Measurements from ENCODE around the gene ATE1.
"Not testable (repeated sequence)": the region's sequence is repeated elsewhere in the genome, so short reads cannot be mapped to it uniquely, and the experiment has no call there.

Gene ATE1

GRCh38 chr10:121927841-121928527, at the start of gene ATE1:
ATE1 (minus strand) TSS chr10:121928031; CDS start chr10:121927949, 82 bp downstream.
- peak; percentile 66 to 79 for DNase-seq

- no peak for DNase-seq
These were observed 48.8 kb upstream of the ATE1 start for GRCh38 chr10:121976607-121977006.

- DNase-seq = no peak
These were observed 47.7 kb upstream of the ATE1 start for GRCh38 chr10:121975295-121976086.

GRCh38 chr10:121974535-121975294, 46.9 kb upstream of the ATE1 start, which contains the start of gene NSMCE4A:
NSMCE4A (minus strand) TSS chr10:121975217; CDS start chr10:121975165, 52 bp downstream.
- DNase-seq = peak; percentile 19 to 64

- no peak for DNase-seq
These were observed 46.2 kb upstream of the ATE1 start for GRCh38 chr10:121974019-121974534.

- not testable (repeated sequence) for DNase-seq
These were observed 41.3 kb upstream of the ATE1 start for GRCh38 chr10:121969086-121969485.

GRCh38 chr10:121965996-121966395, 38.2 kb upstream of the ATE1 start:
- DNase-seq = no peak

GRCh38 chr10:121961456-121961855, 33.6 kb upstream of the ATE1 start:
- no peak for DNase-seq

GRCh38 chr10:121959671-121960070, 31.8 kb upstream of the ATE1 start:
- DNase-seq = no peak

GRCh38 chr10:121956111-121957061, 28.6 kb upstream of the ATE1 start:
- no peak for DNase-seq

GRCh38 chr10:121952226-121952625, 24.4 kb upstream of the ATE1 start:
- DNase-seq = no peak

GRCh38 chr10:121949451-121949850, 21.6 kb upstream of the ATE1 start:
- DNase-seq = no peak

GRCh38 chr10:121949049-121949448, 21.2 kb upstream of the ATE1 start:
- no peak for DNase-seq

GRCh38 chr10:121947343-121948330, 19.8 kb upstream of the ATE1 start:
- no peak for DNase-seq

- peak in 1 of 2 donors; percentile 8 for DNase-seq
These were observed 15.1 kb upstream of the ATE1 start for GRCh38 chr10:121942749-121943416.

- no peak for DNase-seq
These were observed 13.7 kb upstream of the ATE1 start for GRCh38 chr10:121941532-121941931.

- no peak for DNase-seq
These were observed 8.5 kb upstream of the ATE1 start for GRCh38 chr10:121936295-121936694.

- no peak for DNase-seq
These were observed 7.9 kb upstream of the ATE1 start for GRCh38 chr10:121935702-121936101.

- DNase-seq = not testable (repeated sequence)
These were observed 2.6 kb upstream of the ATE1 start for GRCh38 chr10:121930268-121931085.
